ENCODE measurements around the gene DYDC1. TPM values are rescaled to one million over a fixed set of nuclear protein-coding genes. Genes with fewer than 3 reads are reported as not detected.

The DYDC1 gene
- total and polyA plus RNA-seq, 2 of the 13 experiments (the other 11 are each of a cell fraction or from before 2014, with no cell fraction given) = not detected

GRCh38 chr10:80350251-80350650 is 6.3 kb downstream of the DYDC1 start:
- ChIA-PET CTCF (ENCODE audit: low intra/inter-chr PET ratio, low total read pairs) (no interaction called here), POLR2A (no interaction called here)
- DNase-seq (ENCODE audit: low spot score) (no peak), ATAC-seq (no peak), FAIRE-seq (no peak)
- Histone ChIP-seq H3K9ac (ENCODE audit: insufficient read depth, low read depth, low read length) (no peak overlapping the region), H3K9me3 (ENCODE audit: low read length) (no peaks in the 10 kb centered on the region), H3K4me2 (ENCODE audit: low read depth, low read length) (no peak overlapping the region), H3K79me2 (ENCODE audit: insufficient read depth, low read length) (no peaks in the 10 kb centered on the region), H3K4me3 (replicated peaks in 1 of 3; ENCODE audit: insufficient read depth in 1 of 3, low read depth in 2 of 3, low read length in 3 of 3) (no peak overlapping the region), H4K20me1 (ENCODE audit: insufficient read depth, low read length) (no peaks in the 10 kb centered on the region), H3K36me3 (replicated peaks in 1 of 2; ENCODE audit: control insufficient read depth in 1 of 2, insufficient read depth in 2 of 2, low read length in 2 of 2) (no peaks in the 10 kb centered on the region), H2AFZ (ENCODE audit: low read length) (no peak overlapping the region), H3K27me3 (ENCODE audit: control insufficient read depth in 1 of 2, insufficient read depth in 2 of 2, low read length in 2 of 2) (no peaks in the 10 kb centered on the region), H3K4me1 (ENCODE audit: insufficient read depth, low read length) (peaks cover 3% of the 10 kb centered on the region; the same call in 1 of the 2 replicates), H3K27ac (ENCODE audit: extremely low read length, insufficient read depth, low read length) (no peak overlapping the region)
- TF ChIP-seq, protein P1, sequence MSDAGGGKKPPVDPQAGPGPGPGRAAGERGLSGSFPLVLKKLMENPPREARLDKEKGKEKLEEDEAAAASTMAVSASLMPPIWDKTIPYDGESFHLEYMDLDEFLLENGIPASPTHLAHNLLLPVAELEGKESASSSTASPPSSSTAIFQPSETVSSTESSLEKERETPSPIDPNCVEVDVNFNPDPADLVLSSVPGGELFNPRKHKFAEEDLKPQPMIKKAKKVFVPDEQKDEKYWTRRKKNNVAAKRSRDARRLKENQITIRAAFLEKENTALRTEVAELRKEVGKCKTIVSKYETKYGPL (CRISPR knock-in tag; IDR thresholded peaks at IDR 0.05) = no peak
- TF ChIP-seq ZNF619 (CRISPR knock-in tag; IDR thresholded peaks at IDR 0.05) (no peak), KDM5B (CRISPR knock-in tag; IDR thresholded peaks at IDR 0.05; ENCODE audit: borderline replicate concordance) (no peak), ARHGAP35 (CRISPR knock-in tag; IDR thresholded peaks at IDR 0.05; ENCODE audit: borderline replicate concordance) (no peak), AGO2 (optimal IDR thresholded peaks at IDR 0.05; ENCODE audit: low read depth, low read length) (no peak), ZNF230 (CRISPR knock-in tag; IDR thresholded peaks at IDR 0.05) (no peak), FOXA3 (CRISPR knock-in tag; IDR thresholded peaks at IDR 0.05) (no peak), ZNF549 (CRISPR knock-in tag; IDR thresholded peaks at IDR 0.05) (no peak), PRPF4 (IDR thresholded peaks at IDR 0.05; ENCODE audit: low read depth, low read length, poor library complexity, severe bottlenecking) (no peak), THRA (CRISPR knock-in tag; IDR thresholded peaks at IDR 0.05; ENCODE audit: borderline replicate concordance) (no peak), RBFOX2 (IDR thresholded peaks at IDR 0.05; ENCODE audit: low read depth, low read length) (no peak)
- TF ChIP-seq, protein P2, sequence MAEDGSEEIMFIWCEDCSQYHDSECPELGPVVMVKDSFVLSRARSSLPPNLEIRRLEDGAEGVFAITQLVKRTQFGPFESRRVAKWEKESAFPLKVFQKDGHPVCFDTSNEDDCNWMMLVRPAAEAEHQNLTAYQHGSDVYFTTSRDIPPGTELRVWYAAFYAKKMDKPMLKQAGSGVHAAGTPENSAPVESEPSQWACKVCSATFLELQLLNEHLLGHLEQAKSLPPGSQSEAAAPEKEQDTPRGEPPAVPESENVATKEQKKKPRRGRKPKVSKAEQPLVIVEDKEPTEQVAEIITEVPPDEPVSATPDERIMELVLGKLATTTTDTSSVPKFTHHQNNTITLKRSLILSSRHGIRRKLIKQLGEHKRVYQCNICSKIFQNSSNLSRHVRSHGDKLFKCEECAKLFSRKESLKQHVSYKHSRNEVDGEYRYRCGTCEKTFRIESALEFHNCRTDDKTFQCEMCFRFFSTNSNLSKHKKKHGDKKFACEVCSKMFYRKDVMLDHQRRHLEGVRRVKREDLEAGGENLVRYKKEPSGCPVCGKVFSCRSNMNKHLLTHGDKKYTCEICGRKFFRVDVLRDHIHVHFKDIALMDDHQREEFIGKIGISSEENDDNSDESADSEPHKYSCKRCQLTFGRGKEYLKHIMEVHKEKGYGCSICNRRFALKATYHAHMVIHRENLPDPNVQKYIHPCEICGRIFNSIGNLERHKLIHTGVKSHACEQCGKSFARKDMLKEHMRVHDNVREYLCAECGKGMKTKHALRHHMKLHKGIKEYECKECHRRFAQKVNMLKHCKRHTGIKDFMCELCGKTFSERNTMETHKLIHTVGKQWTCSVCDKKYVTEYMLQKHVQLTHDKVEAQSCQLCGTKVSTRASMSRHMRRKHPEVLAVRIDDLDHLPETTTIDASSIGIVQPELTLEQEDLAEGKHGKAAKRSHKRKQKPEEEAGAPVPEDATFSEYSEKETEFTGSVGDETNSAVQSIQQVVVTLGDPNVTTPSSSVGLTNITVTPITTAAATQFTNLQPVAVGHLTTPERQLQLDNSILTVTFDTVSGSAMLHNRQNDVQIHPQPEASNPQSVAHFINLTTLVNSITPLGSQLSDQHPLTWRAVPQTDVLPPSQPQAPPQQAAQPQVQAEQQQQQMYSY (CRISPR knock-in tag; IDR thresholded peaks at IDR 0.05) = no peak
- TF ChIP-seq, protein P3, sequence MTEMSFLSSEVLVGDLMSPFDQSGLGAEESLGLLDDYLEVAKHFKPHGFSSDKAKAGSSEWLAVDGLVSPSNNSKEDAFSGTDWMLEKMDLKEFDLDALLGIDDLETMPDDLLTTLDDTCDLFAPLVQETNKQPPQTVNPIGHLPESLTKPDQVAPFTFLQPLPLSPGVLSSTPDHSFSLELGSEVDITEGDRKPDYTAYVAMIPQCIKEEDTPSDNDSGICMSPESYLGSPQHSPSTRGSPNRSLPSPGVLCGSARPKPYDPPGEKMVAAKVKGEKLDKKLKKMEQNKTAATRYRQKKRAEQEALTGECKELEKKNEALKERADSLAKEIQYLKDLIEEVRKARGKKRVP (CRISPR knock-in tag; IDR thresholded peaks at IDR 0.05) = no peak
- BruUV-seq (replicated peaks) = no TSS peak
- intact Hi-C loops (cut with micrococcal nuclease; ENCODE audit: unreplicated experiment) (no loop called here), in situ Hi-C loops (cut with HindIII; ENCODE audit: extremely low pct_ligation_motif_present, low pct_unique_long_range_greater_than_20kb) (no loop called here)
- WGBS (ENCODE audit: low lambda C conversion rate) = 72% methylated on average over 3 of the region's 3 CpGs

All from HepG2 (cell line).